NCI-H524 (cell line): ENCODE data around the gene RAB39B.

Experiments used
- DNase-seq, 2 experiments: peaks; one replicate each; lab custom pipeline; 2025; lab: John Stamatoyannopoulos, UW

RAB39B gene

GRCh38 chrX:155215443-155216178 is 48.7 kb downstream of the RAB39B start:
- DNase-seq, result no peak

DNA sequence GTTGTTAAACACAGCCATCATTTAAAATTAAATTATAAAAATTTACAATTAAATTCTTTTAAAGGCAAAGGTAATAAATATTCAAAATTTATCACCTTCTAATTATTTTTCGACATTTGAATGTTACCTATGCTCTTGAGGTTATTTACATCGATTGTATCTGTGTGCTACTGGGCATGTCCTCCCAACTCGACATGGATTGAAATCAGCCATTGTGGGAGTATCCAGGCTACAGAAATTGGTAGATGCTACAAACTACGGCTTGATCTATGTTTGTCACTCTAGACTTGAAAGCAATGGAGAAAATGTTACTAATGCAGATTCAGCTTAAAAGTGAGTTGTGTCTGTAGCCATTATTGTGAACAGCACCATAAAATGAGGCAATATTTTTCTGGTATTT is 50.6 kb downstream of the RAB39B start:
- no peak for DNase-seq

GRCh38 chrX:155211208-155211607 is 53.1 kb downstream of the RAB39B start:
- no peak for DNase-seq
